Subcutaneous adipose tissue (tissue), 4 donors: ENCODE data around the gene FOXM1. TPM values are rescaled to one million over a fixed set of nuclear protein-coding genes. Genes with fewer than 3 reads are reported as not detected.

Experiments
- total RNA-seq, 4 donors: library from RNA; depleted of rRNA; stranded (reverse); fragments of >200 nt; gene quantifications; one replicate each; pipeline ENCODE4 v1.1.0, GENCODE V29; 2016
- TF ChIP-seq, protein P1 (sequence below): fragments of 450-650 bp; IDR thresholded peaks from one replicate; pipeline ENCODE4 v1.5.1; 2016; ENCODE audit warnings: low read depth, mild to moderate bottlenecking, control low read depth, antibody characterized with exemption, moderate library complexity

Gene FOXM1, protein sequence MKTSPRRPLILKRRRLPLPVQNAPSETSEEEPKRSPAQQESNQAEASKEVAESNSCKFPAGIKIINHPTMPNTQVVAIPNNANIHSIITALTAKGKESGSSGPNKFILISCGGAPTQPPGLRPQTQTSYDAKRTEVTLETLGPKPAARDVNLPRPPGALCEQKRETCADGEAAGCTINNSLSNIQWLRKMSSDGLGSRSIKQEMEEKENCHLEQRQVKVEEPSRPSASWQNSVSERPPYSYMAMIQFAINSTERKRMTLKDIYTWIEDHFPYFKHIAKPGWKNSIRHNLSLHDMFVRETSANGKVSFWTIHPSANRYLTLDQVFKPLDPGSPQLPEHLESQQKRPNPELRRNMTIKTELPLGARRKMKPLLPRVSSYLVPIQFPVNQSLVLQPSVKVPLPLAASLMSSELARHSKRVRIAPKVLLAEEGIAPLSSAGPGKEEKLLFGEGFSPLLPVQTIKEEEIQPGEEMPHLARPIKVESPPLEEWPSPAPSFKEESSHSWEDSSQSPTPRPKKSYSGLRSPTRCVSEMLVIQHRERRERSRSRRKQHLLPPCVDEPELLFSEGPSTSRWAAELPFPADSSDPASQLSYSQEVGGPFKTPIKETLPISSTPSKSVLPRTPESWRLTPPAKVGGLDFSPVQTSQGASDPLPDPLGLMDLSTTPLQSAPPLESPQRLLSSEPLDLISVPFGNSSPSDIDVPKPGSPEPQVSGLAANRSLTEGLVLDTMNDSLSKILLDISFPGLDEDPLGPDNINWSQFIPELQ
- total RNA-seq: 1 to 10 TPM in 2 of 4 donors, not detected in 2; 2.6 to 4.4 TPM

GRCh38 chr12:2877047-2877952 lies at the start of gene FOXM1, which contains the start of gene RHNO1:
FOXM1 (minus strand) TSS chr12:2877174; CDS start chr12:2874478, 2,696 bp downstream.
RHNO1 (plus strand) TSS chr12:2877223; CDS start chr12:2885367, 8,144 bp downstream.
- TF ChIP-seq, protein P1, sequence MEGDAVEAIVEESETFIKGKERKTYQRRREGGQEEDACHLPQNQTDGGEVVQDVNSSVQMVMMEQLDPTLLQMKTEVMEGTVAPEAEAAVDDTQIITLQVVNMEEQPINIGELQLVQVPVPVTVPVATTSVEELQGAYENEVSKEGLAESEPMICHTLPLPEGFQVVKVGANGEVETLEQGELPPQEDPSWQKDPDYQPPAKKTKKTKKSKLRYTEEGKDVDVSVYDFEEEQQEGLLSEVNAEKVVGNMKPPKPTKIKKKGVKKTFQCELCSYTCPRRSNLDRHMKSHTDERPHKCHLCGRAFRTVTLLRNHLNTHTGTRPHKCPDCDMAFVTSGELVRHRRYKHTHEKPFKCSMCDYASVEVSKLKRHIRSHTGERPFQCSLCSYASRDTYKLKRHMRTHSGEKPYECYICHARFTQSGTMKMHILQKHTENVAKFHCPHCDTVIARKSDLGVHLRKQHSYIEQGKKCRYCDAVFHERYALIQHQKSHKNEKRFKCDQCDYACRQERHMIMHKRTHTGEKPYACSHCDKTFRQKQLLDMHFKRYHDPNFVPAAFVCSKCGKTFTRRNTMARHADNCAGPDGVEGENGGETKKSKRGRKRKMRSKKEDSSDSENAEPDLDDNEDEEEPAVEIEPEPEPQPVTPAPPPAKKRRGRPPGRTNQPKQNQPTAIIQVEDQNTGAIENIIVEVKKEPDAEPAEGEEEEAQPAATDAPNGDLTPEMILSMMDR: no peak

DNA sequence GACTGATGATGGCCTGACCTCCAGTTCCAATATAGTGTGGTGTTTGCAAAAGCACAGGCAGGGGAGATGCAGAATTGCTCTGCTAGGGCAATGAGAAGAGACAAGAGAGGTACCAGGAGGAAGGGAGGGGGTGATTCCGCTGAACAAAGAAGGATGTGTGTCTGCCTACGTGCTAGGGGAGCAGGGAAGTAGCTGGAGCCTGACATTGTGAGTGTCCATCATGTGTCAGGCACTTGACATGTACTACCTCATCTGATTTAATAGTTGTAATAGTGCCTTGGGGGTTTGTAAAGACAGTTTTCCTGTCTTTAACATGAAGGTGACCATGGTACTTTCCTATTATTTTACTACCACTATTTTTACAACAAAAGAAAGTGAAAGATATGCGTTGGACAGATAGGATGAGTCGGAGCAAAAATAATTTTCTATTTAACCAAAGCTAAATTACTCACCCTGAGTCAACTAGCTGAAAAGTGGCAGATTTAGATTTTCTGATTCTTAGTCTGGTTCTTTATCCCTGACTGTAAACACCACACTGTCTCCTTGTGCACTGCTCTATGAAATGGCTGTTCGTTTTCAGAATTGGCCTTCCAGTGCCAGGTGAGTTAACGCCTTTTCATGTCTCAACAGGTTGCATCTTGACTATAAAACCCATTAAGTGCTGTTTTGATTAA lies 48.5 kb upstream of the FOXM1 start:
- TF ChIP-seq, protein P1: no peak

DNA sequence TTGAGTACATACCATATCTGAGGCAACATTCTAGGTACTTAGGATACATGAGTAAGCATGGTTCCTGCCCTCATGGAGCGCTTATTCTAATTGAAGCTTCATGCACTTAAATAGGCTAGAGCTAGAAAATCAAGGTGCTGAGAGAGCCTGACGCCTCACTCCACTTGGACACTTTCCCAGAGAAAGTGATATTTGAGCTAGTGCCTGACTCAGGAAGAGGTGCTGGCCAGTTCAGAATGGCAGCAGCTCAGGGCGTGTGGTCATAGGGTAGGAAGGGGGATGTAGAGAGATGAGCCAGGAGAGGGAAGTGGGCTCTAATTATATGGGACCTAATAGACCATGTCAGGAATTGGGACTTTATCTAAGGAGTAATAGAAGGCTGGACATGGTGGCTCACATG lies 47.0 kb upstream of the FOXM1 start:
- TF ChIP-seq, protein P1: no peak

- TF ChIP-seq, protein P1: no peak
Observed at GRCh38 chr12:2923057-2923456, 46.1 kb upstream of the FOXM1 start.

DNA sequence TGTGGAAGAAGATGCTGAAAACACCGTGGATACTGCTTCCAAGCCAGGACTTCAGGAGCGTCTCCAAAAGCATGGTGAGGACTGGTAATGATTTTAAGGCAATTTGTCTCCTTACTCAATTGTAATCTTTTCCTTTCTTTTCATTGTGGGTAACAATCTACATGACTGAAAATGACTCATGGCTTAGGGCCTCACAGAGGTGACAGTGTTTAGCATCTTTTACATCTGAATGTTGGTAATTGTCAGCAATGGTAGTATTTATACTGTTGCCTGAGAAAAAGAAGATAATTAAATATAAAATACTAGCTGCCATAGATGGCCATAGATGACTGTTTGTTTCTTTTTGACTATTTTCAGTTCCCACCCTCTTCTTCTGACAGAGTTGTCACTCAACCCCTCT lies 45.4 kb upstream of the FOXM1 start:
- TF ChIP-seq, protein P1: no peak

DNA sequence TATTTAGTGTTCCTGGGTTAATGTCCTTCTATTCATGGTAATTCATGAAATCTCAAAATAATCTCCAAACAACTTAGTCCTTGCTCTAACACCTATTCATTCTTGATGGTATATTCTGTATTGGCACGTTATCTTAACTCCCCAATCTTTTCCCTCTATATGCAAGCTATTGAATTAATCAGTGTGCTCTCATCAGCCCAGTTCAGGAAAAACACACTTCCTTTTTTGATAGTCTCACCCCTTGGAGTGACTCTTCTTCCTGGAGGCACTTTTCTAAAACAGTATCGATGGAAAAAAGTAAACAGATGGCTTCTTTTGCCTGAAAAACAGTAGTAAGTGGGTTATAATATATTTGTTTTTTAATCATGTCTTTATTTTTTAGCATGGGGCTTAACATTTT lies 42.3 kb upstream of the FOXM1 start:
- TF ChIP-seq, protein P1: no peak
